ENCODE data around the gene ZSCAN16. TPM values are rescaled to one million over a fixed set of nuclear protein-coding genes. Genes with fewer than 3 reads are reported as not detected.

ZSCAN16 gene
- 1.9 and 2.7 TPM in 2 replicates for total RNA-seq

DNA sequence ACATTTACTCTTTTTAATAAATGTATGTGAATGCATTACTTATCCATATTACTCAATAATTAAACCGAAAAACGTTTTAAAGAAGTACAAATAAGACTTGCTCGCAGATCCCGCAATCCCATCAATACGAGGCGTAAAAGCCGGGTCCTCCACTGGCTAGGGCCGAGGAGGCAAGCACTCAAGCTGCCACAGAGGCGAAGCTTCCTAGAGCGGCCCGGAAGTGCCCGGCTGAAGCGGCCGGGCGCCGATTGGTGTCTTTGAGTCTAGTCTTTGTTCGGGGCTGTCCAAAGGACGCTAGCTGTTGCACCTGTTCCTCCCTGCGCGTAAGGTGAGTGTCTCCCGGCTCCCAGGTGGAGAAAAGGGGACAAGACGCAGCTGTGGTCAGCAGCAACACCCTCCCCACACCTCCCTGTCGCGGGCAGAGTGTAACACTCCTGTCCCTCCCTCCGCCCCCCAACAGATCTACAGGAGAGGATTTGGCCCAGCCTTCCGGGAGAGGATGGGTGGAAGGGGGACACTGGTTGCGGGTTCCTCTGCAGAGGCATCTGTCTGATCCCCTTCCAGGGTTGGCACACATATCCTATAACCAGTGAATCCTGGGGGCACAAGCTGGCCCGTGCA lies at the start of gene ZSCAN16:
Gene ZSCAN16 (plus strand): TSS at position 260 of the 621 bp plus-strand sequence. CDS start 835 bp downstream, outside the sequence.

DNA sequence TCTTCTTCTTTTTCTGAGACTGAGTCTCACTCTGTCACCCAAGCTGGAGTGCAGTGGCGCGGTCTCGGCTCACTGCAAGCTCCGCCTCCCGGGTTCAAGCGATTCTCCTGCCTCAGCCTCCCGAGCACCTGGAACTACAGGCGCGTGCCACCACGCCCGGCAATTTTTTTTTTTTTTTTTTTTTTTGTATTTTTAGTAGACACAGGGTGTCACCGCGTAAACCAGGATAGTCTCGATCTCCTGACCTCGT lies 44.1 kb upstream of the ZSCAN16 start, which contains the start of gene ZNF165:
Gene ZNF165 (plus strand): TSS at position 188 of the 250 bp plus-strand sequence. CDS start 4,913 bp downstream, outside the sequence.

DNA sequence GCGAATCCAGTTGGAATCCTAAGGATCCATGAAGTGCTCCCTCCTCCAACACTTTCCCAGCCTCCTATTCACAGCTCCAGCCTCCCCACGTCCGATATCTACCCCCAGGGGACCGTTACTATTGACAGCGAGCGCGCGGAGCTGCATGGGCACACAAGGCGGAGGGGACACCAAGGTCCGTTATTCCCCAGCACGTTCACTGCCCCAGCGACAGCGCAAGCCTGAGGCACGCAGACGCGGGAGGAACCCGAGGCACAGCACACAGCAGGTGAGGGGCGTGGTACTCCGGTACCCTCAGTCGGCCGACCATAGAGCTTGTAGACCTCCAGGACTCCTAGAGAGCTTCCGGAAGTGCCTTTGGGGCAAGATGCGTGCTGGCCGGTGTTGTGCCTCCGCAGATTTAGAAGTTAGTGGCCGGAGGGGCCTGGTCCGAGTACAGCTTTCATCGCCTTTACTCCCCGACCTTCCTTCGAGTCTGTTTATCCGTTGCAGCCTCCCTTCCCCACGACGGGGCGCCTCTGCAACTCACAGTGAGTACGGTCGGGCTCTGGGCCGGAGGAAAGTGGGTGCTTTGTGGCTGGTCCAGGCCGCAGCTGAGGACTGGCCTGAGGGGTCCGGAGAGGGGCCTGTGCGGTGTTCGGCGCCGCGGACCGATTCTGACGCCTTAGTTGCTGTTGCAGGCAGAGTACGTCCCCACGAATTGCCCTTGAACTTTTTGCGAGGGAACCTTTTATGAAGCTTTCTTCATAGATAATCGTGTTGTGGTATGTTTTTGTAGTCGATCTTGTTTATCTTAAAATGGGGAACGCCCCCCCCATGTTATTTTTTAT lies 17.3 kb downstream of the ZSCAN16 start, which contains the start of gene ZKSCAN8:
Gene ZKSCAN8 (plus strand): TSS at position 384 of the 830 bp plus-strand sequence. CDS start 6,525 bp downstream, outside the sequence.

Other genes with a start within 250 kb of the ZSCAN16 start
- not detected in 2 replicates for gene OR2B2, start 212.2 kb upstream of the ZSCAN16 start, total RNA-seq
- not detected in 2 replicates for gene OR2B6, start 167.4 kb upstream of the ZSCAN16 start, total RNA-seq
- gene ZNF165, start 44.0 kb upstream of the ZSCAN16 start, total RNA-seq, result 0.32 and 0.49 TPM in 2 replicates
- gene ZKSCAN8, start 17.3 kb downstream of the ZSCAN16 start, total RNA-seq, result 24.4 and 31.2 TPM in 2 replicates
- gene ZSCAN9, start 100.7 kb downstream of the ZSCAN16 start, total RNA-seq, result 9.6 and 14.6 TPM in 2 replicates
- 4.5 and 6.0 TPM in 2 replicates for gene ZKSCAN4, start 127.7 kb downstream of the ZSCAN16 start, total RNA-seq
- gene NKAPL, start 134.7 kb downstream of the ZSCAN16 start, total RNA-seq, result 0.65 and 0.73 TPM in 2 replicates
- 20.3 and 24.7 TPM in 2 replicates for gene ZSCAN26, start 142.5 kb downstream of the ZSCAN16 start, total RNA-seq
- 5.3 and 7.0 TPM in 2 replicates for gene PGBD1, start 157.0 kb downstream of the ZSCAN16 start, total RNA-seq
- gene ZSCAN31, start 211.5 kb downstream of the ZSCAN16 start, total RNA-seq, result 1.3 and 2.3 TPM in 2 replicates
- gene ZKSCAN3, start 225.3 kb downstream of the ZSCAN16 start, total RNA-seq, result 2.6 and 3.1 TPM in 2 replicates

Measured in hair follicle dermal papilla cell (primary cell).